Femur (tissue), 1 donor: ENCODE results near the gene PTPRN2.
"Not testable (repeated sequence)": the region's sequence is repeated elsewhere in the genome, so short reads cannot be mapped to it uniquely, and the experiment has no call there.

Experiments
- DNase-seq: peaks from one replicate; pipeline ENCODE4 v3.0.0-alpha.2; 2017

The PTPRN2 gene

DNA sequence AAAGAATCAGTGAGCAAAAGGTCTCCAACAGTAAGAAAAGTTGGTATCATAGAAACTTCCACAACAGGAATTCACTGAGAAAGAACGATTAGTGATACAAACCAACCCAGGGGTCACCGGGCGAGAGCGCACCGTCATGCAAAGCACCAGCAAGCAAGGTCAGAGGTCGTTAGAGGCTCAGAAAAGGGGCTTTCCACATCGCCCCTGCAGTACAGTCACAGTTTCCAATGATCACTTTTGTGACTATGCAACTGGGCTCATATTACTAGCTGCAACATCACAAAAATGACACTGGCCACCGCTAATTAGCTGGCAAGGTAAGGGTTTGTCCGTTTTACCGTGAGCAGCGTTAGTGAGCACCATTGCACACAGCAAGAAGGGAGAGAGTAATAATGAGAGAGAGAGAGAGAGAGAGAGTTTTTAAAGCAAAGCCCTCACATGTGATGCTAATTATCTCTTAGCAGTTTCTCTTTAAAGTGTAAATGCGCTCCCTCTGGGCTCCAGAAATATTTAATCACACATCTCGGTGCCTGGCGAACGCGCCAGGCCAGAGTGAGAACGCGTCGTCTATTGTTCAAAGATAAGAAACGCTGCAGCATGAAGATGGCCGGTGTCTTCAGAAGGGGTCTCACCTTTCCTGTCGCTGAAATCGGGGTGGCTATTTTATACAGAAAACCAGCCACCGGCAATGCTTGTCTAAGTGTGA lies 1013.4 kb downstream of the PTPRN2 start:
- no peak for DNase-seq

DNA sequence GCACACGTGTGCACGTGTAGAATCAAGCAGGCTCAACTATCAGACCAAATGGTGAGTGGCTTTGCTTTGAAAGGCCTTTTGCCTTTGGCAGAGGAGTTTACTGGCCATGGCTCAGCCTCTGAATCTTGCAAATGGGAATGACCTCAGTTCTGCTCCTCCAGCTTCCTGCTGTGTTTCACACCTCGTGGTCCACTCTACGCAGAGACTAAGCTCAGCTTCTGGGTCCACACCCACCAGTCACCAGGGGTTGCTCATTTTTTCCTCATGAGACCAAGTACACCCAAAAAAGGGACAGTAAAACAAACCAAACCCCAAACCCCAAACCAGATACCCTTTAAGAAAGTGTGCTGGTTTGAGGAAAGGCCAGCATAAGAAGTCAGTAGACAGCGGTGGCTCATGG lies 1014.4 kb downstream of the PTPRN2 start:
- no peak for DNase-seq

DNA sequence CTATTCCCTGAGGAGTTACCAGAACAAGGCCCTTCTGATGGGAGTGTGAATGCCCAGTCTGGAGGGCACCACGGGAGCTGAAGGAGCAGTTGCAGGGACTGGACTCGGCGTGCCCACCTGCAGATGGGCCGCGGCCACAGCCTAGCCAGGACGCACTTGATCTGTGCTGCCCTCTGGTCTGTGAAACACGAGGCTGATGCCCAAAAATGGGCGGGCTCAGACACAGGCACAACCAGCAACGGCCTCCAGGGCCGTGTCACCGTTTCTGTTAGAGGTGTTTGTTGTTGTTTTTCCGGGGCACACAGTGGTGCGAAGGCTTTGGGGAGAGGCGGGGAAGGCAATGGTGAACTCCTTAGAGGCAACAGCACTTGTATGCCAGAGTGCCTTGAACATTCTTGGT lies 1015.0 kb downstream of the PTPRN2 start:
- no peak for DNase-seq

DNA sequence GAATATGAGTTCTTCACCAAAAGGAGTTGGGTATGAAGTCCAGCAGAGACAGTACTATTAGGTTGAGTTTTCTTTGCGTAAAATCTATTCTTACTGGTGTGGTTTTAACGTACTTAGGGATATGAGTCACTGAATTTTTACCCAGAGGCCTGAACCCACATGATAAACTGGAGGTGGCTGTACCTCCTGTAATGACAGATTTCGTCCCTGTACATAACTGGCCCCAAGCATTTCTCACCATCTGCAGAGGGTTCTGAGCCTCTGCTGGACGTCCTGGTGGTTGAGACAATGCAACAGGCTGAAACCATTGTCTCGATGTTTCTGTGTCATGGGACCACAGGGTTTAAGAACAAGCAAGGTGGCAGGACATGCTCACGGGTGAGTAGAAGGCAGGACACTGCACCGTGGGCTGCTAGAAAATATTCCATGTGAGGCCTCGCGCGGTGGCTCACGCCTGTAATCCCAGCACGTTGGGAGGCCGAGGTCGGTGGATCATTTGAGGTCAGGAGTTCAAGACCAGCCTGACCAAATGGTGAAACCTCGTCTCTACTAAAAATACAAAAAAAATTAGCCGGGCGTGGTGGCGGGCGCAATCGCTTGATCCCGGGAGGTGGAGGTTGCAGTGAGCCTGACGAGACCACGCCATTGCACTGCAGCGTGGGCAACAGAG lies 1017.0 kb downstream of the PTPRN2 start:
- no peak for DNase-seq

DNA sequence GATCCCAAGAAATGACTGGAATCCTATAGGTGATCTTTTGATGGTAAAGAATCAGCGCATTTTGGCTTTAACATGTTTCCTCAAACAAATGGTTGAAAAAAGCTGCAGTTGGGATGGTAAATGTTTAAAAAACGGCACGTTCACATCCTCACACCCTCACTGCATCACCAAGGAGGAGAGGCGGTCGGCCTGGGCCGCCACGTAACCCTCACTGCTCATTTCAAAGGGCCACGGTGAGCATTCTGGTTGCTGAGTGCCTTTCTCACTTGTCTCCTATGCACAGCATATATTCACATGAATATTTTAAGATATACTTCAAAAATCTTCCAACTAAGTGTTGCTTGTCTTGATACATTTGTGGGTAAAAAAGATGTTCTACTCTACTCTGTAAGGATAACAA lies 1017.7 kb downstream of the PTPRN2 start:
- DNase-seq: no peak

DNA sequence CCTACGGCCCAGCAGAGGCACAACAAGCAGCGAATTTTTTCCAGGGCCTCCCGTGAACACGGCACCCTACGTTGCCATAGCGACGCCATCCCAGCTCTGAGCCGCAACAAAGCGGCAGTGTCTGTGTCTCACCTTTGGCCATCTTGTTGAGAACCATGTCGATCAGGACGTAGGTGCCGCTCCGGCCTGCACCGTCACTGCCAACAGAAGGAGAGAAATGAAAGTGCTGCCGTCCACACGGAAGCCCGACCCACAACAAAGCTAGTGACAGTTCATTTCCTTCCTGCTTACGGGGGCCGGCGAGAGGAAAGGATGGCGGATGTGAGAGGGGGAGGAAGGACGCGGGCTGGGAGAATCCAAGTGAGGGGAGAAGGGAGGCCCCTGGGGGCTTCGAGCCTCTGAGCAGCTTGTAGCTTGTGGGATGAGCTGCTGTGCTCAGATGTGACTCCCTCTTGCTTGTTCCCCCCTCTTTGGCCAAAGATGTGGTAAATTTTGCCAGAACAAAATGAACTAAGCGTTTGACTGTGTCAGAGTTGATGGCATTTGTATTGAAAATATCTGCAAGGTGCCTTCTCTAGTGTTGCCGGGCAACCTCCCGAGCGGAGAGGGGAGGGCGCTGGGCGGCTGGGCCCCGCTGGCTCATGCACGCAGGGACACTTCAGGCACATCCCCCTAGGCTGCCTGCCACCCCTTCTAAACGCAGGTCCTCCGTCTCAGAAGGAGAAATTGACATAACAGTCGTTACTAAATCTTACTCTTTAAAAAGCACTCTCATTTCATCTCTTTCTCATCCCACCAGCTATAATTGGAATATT lies 1018.6 kb downstream of the PTPRN2 start:
- DNase-seq: peak; percentile 74

DNA sequence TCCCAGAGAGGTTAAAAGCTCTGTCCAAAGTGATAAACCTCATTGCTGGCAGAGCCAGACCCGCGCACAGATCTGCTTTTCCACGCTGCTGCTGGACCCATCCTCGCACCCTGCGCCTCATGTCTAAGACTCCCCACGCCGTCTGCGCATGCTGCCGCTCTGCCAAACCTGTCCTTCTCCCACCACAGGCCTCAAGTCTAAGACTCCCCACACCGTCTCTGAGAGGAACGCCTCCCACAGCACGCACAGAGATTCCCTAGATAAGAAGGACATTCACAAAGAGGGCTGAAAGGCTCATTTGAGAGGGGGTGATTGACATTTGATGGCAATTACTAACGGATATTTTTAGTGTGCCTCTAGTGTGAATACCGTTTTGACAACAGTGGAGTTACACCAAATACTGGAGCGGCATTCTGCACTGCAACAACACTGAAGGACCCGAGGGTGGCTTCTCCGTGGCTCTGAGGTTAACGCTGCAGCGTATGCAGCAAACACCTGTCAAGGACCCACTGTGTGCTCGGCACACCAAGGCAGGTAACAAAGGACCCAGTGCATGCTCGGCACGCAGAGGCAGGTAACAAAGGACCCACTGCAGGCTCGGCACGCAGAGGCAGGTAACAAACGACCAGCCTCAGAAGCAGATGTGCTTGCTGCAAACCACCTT lies 1019.4 kb downstream of the PTPRN2 start:
- no peak for DNase-seq

DNA sequence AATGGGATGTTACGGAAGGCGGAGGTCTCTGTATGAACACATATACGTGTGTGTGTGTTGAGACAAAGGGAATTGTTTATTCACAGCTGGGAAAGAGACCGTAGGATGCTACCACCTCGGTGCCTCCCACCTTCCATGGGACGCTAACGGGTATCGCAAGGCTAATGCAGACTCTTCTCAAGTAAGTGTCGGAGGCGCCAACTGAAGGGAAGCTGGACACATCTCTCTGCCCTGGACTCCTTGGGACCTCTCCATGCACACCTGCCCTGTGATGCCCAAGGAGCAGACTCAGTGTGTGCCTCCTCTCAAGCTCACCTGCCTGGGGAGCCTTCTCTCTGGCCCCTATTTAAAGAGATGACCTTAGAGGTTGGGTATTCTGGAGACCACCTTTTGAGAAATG lies 1020.0 kb downstream of the PTPRN2 start:
- DNase-seq: no peak

DNA sequence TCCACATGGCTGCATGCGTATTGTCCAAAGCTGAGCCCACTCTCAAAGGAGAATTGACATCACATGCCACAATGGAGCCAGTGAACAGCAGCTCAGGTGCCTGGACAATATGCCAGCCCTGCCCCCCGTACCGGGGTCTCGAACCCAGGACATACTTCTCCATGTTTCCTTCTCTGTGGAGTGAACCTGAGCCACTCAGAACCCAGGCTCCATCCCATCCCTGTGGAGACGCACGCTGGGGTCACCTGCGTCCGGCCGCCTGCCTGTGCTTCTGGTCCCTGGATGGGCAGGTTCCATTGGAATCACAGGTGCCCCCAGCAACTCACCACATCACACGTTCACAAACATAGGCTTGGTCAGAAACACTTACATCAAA lies 1021.0 kb downstream of the PTPRN2 start:
- DNase-seq: no peak

DNA sequence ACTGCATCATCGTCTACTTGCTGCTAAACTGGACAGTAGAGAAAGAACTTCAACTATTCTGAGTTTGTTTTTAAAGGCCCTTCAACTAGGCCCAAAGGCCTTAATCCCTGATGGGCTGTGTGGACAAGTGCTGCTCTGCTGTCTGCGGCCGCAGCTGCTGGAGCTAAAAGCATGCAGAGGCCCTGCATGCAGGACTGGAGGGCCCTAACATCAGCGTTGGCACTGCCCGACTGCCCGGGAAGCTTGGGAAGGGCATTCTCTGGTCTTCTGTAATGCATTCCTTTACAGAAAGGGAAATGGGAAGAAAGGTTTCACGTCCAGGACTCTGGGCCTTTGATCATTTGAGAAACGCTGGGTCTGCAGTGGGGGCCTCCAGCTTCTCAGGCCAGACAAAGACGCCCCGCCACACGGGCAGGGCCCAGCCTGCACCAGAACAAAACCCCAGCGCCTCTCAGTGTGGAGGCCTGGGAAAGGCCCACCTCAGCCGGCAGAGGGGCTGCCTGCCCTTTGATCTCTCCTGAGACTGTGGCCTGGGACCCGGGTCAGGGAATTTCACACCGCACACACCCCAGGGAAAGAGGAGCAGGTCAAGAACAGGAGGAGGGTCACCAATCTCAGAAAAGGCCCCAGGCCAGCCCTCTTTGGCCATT lies 1021.5 kb downstream of the PTPRN2 start:
- DNase-seq: no peak

DNA sequence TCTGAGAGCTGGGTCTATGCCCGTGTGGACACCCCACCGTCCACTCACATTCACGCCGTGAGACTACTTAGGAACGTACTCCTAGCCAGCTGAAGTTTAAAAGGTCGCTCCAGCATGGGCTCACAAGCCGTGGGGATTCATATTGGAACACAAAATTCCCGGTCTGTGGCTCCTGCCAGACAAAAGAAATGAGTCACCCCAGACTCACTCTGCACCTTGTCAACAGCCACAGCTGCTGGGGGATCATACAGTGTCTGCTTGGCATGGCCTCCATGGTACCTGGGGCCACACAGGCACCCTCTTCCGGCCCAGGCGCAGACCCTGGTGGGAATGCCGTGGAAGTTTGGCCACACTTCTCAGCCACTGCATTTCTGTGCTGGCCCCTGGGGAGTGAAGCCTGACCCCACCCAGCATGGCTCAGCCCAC lies 1022.4 kb downstream of the PTPRN2 start:
- no peak for DNase-seq

DNA sequence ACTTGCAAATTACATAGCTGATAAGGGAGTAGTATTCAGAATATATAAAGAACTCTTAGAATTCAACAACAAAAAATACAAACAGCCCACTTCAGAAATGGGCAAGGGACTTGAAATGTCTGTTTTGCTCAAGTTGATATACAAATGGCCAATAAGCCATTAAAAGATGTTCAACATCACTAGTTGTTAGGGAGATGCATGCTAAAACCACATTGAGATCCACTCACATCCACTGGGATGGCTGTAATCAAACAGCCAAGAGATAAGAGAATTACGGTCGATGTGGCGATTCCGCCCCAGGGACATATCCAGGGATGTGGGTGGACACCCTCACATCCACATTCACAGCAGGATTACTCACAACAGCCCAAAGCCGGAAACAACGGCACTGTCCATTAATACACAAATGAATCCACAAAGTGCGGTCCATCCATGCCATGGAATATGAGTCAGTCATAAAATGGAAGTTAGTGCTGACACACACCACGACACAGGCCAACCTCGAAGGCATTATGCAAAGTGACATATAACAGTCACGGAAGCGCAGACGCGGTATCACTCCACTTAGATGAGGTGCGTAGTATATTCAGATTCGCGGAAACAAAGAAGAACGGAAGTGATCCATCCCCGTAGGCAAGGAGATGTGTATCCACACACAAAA lies 1023.0 kb downstream of the PTPRN2 start:
- no peak for DNase-seq

DNA sequence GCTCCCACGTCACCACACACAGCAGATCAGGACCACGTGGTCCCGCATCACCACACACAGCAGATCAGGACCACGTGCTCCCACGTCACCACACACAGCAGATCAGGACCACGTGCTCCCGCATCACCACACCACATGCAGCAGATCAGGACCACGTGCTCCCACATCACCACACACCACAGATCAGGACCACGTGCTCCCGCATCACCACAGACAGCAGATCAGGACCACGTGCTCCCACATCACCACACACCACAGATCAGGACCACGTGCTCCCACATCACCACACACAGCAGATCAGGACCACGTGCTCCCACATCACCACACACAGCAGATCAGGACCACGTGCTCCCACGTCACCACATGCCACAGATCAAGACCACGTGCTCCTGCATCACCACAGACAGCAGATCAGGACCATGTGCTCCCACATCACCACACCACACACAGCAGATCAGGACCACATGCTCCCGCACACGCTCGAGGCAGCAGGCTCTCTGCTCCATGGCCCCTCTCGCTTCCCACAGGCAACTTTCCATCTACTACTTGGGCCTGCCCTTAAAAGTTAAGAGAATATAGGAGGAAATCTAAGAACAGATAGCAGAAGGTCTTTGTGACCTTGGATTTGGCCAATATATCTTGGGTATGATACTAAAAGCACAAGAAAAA lies 1024.0 kb downstream of the PTPRN2 start:
- not testable (repeated sequence) for DNase-seq

DNA sequence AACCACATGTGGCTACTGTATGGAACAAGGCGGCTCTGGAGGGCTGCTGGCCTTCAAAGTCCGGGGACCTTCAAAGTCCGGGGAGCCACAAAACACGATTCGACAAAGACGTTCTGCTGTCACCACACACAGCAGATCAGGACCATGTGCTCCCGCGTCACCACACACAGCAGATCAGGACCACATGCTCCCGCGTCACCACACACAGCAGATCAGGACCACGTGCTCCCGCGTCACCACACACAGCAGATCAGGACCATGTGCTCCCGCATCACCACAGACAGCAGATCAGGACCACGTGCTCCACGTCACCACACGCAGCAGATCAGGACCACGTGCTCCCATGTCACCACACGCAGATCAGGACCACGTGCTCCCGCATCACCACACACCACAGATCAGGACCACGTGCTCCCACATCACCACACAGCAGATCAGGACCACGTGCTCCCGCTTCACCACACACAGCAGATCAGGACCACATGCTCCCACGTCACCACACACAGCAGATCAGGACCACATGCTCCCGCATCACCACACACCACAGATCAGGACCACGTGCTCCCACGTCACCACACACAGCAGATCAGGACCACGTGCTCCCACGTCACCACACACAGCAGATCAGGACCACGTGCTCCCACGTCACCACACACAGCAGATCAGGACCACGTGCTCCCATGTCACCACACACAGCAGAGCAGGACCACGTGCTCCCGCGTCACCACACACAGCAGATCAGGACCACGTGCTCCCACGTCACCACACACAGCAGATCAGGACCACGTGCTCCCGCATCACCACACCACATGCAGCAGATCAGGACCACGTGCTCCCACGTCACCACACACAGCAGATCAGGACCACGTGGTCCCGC lies 1024.9 kb downstream of the PTPRN2 start:
- DNase-seq: not testable (repeated sequence)

DNA sequence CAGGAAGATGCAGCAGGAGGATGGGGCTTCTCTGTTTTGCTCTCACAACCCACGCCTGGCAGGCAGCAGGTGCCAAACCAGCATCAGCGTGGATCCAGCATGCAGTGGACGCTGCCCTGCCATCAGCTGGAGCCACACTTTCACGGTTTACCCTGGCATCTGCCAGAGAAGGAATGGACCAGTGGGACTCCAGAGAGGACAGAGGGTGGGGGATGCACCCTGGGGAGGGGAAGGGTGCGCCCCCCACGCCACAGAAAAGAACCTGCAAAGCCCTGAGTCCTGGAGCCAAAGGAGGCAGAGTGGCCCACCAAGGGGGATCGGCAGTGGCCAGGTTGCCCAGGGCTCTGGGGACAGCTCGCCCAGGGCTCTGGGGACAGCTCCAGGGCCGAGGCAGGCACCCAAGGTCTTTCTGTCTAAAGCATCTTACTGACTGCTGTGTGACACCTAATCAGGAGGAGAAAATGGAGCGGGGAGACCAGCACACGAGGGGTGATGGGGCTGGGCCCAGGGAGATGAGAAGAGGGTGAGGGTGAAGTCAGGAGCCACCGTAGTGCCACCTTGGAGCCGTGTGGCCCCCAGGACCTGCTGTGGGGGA lies 1025.7 kb downstream of the PTPRN2 start:
- no peak for DNase-seq

DNA sequence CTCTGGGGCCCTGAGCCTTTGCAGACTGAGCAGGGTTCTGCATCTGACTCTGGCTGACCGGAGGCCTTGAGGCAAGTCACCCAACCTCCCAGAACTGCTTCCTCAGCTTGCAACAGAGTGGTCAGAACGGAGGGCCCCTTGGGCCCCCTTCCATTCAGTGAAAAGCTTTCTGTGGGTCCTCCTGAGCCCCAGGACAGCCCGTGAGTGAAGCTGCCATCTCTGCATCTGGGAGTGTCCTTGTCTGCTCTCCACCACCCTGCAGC lies 1026.2 kb downstream of the PTPRN2 start:
- no peak for DNase-seq

DNA sequence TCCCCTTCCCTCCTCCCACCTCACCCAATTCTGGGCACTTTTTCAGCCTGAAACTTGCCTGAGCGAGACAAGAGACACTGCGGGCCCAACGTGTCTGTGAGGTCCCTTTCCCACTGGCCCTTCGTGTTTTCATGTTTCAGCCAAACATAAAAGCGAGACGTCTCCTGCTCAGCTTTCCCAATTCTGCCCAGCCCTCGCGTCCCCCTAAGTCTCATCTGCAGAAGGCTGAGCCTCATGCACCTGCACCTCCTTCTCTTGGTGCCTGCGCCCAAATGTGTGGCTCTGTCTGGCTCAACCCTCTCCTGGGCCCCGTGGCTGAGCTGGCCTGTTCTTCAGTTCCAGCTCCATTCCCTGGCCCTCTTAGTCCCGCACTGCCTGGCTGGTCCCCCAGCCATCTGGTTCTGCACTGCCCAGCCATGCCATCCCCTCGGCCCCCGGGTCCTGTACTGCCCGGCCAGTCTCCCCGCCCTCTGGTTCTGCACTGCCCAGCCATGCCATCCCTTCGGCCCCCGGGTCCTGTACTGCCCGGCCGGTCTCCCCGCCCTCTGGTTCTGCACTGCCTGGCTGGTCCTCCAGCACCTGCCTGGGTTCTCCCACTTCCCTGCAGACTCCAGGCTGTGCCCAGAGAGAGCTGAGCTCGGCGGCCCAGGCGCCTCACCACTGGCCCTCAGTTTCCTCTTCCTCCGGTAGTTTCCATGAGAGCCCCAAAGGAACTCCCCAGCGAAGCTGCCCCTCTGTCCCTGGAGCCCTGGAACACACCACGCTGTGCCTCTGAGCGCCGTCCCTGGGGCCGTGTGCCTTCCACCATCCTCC lies 1026.7 kb downstream of the PTPRN2 start:
- no peak for DNase-seq

DNA sequence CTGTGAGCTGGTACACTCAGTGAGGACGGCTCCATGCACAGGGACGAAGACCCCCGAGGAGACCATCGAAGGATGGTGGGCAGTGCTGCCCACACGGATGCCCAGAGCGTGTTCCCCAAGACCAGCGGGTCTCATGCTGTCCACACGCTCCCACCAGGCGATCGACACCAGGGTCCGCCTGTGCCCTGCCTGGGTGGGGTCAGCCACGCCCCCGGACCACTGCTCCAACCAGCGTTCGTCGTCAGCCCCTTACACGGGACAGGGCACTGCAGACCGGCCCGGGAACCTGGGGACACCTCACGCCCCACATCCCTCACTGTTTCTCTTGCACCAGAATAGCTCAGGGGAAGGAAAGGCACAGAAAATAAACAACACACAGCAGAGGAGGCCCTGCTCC lies 1027.4 kb downstream of the PTPRN2 start:
- no peak for DNase-seq

DNA sequence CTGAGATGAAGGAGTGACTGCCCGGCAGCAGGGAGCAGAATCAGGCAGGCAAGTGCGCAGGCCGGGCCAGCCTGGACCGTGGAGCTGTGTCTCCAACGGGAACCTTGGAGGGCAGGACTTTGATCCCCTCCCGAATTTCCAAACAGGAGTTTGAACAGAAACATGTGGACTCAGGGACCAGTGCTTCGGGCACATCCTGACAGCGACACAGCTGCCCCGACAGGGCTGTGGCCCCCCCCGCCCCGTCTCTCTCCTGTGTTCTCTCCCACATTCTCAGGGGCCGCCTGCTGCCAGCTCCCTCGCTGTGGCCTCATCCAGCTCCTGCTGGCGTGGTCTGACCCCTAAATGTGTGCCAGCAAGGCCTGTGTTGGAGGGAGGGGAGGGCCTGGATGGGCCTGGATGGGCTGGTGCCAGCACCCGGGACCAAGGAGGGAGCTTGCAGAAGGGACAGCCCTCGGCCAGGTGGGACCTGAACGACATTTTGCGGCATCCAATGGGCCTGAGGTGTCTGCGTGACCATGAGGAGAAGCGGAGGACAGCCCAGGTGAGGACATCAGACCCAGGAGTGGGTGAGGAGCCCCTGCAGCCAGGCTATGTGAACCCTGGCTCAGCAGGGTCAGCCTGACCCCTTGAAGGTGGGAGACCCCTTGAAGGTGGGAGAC lies 1027.9 kb downstream of the PTPRN2 start:
- no peak for DNase-seq
